Measurements from ENCODE around the gene DLG2.
"Not testable (repeated sequence)": the region's sequence is repeated elsewhere in the genome, so short reads cannot be mapped to it uniquely, and the experiment has no call there.

Gene DLG2

GRCh38 chr11:84884836-84885235 is 742.3 kb downstream of the DLG2 start:
- no peak for DNase-seq

DNA sequence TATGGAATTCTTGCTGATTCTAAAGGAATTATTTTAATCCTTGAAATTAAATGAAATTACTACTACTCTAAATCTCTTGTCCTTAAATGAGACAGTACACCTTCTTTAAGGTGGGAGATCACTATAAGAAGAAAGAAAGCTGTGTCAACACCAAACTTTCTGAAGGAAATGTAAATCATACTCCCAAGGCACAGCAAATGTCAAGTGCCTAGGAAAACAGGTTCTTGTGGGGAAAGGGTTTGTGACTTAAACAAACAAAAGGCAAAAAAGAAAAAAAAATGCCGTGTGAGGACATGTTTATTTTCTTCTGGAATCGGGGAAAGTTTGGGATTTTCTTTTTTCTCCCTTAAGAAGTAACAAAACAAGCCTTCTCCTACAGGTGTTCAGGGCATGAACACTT is 745.1 kb downstream of the DLG2 start:
- no peak for DNase-seq

DNA sequence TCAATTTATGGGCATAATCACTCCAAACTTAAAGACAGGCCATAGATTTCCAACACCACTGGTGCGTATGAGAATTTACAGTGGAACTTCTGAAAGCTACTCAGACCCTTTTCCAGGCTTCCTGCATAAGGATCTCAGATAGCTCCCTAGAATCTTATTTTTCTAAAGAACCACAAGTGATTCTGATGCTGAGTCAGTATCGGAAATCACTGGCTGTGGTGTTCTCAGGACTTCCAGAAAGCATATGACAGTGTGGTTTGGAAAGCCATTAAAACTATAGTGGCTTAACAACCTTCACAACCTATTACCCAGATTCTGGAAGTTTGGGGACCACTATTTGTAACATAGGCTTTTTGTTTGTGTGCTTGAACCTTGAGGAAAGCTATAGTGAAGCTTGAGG is 756.0 kb downstream of the DLG2 start:
- no peak for DNase-seq

- DNase-seq: no peak
Observed at GRCh38 chr11:84870486-84870885, 756.7 kb downstream of the DLG2 start.

GRCh38 chr11:84866922-84867321 is 760.2 kb downstream of the DLG2 start:
- no peak for DNase-seq

GRCh38 chr11:84865791-84866535 is 761.2 kb downstream of the DLG2 start:
- no peak for DNase-seq

GRCh38 chr11:84865257-84865656 is 761.9 kb downstream of the DLG2 start:
- no peak for DNase-seq

DNA sequence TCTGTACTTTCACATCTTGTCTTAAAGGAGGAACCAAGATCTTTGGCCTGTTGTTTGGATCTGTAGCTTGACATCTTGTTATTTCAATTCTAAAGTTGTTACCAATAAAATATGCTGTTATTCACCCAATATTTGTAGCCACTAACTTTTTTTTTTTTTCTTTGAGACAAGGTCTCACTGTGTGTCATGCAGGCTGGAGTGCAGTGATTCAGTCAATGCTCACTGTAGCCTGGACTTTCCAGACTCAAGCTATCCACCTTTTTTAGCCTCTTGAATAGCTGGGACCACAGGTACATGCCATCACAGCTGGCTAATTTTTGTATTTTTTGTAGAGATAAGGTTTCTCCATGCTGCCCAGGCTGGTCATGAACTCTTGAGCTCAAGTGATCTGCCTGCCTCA is 769.4 kb downstream of the DLG2 start:
- DNase-seq: no peak

DNA sequence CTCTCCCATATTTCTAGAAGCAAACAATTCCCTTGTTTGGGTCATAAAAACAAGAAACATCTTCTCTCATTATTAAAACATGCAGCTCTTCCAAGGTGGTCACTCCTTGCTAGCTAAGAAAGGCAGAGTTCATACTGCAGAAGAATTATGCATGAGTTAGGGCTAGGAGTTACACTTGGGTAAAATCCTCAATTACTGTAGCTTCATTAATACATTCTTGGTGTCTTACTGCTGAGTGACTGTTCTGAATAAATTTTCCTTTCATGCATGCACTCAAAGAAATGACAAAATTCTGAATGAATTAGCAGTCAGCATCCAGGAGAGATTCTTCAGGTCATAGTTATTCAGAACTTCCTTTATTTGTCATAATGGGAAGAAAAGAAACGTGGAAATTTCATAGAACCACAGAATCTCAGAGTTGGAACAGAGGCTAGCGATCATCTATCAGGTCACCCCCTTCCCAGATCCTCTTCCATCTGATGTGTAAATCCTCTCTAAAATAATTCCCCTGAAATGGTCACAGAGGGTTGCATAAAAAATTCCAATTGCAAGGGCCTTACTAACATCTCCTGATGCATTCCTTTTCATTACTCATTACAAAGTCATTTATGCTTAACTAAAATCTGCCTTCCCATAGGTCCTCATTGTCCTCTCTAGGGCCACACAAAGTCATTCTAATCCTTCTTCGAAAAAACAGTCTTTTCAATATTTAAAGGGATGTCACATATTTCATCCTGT is 771.5 kb downstream of the DLG2 start:
- DNase-seq: no peak

DNA sequence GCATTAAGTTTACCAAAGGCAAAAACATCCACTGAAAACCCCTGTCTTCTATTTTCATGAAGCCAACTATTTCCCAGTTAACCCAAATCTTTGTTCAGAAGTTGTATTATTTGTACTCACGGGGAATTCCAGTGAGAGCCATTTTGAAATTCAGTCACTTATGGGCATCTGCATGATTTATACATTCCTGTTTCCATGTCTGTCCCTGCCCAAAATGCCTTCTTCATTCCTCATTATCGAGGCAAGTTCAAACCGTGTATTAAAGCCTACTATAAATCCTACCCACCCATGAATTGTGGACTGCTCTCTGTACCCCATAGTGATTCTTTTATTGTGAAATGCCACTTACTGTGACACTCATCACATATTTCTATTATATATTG is 772.7 kb downstream of the DLG2 start:
- no peak for DNase-seq

- no peak for DNase-seq
Observed at GRCh38 chr11:84853841-84854497, 773.2 kb downstream of the DLG2 start.

DNA sequence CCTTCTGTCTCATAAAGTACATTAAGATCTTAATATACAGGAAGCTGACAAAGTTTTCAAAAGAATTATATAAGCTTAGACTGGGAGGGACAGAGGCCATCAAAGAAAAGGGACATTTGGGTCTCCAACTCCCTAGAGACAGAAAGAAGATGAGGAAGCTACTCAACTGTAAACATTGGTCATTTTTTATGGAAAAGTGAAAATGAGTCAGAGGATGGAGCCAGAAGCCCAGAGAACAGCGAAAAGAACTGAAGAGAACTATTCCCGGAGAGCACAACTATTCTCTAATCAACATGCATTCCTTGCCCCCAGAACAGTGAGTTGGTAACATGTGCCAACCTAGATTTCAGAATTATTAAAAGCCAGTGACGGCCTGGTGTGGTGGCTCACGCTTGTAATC is 779.3 kb downstream of the DLG2 start:
- DNase-seq: no peak

- not testable (repeated sequence) for DNase-seq
Observed at GRCh38 chr11:84840201-84840600, 786.9 kb downstream of the DLG2 start.

DNA sequence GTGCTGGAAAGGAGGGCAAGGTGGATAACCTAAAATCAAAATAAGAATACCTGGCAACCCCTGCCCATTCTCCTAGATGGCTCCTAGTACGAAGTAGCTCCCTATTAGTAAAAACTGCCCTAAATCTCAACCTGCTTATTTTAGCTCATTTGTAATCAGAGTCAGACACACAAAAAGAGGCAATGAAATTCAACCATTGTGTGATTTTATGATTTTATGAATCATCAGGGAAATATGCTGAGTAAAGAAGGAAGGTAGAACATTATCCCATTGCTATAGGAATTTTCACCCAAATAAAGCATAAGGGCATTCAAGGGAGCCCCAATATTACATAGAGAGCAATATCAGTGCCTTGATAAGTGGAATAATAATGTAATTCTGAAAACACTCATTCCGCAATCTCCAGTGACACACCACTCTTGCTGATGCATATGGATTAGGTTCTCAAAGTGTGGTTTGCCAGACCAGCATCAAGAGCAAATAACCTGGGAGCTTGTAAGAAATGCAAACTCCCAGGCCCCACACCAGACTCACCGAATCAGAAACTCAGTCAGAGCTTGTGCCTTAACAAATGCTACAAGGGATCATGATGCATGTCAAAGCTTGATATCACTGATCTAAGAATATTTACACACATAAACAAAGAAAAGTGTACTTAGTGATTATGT is 789.6 kb downstream of the DLG2 start:
- DNase-seq: no peak

DNA sequence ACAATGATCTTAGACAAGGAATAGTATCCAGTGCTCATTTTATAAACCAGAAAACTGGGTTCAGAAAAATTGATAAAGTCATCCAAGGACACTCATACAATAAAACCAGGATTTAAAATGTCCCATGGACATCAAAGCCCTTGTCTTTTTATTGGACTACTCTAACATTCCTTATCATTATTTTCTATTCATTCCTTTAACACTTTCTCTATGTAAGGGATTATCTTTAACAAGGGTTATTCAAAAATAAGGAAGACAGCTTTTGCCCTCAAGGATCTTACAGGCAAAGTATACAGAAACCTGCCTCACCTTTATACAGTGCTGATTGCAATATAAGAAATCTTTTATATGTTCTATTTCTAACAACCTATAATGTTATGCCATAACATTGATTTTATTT is 790.8 kb downstream of the DLG2 start:
- no peak for DNase-seq

GRCh38 chr11:84833488-84834088 is 793.6 kb downstream of the DLG2 start:
- DNase-seq: no peak

DNA sequence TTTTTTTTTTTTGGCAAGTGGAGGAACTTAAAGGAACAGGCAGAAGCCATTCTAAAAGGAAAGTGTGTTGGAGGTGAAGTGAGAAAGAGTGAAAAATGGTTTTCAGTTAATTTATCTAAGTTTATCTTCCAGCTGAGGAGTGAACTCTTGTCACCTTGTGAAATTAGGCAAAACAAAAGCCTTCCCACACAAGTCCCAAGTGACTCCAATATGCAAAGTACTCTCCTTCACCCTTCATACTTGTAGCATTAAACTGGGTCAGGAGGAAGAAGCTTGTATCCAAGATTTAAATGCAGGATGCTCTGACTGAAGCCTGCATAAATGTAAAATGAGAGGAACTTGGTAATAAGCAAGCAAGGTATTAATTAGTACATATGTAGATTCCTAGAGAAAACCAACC is 796.8 kb downstream of the DLG2 start:
- no peak for DNase-seq

GRCh38 chr11:84829162-84829561 is 798.0 kb downstream of the DLG2 start:
- no peak for DNase-seq

GRCh38 chr11:84828616-84829015 is 798.5 kb downstream of the DLG2 start:
- DNase-seq: no peak

- DNase-seq: no peak
Observed at GRCh38 chr11:84825106-84825660, 802.0 kb downstream of the DLG2 start.

GRCh38 chr11:84824624-84825023 is 802.5 kb downstream of the DLG2 start:
- DNase-seq: no peak

DNA sequence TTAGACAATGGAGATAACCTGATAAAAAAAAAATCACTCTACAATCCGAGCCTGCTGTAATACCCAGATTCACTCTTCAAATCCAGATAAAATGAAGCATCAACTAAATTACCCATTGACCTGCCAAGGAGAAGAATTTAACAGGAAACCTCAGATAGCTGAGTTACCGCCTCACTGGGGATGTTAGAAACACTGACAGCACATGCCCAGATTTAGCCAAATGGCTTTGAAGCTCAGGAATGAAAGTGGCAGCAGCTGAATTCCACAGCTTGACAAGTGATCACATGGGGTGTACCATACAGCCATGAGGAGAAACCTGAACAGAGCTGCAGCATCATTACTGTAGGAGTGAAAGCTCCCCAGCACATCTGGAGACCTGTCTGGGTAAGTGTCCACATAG is 807.6 kb downstream of the DLG2 start:
- DNase-seq: no peak

GRCh38 chr11:84819128-84819527 is 808.0 kb downstream of the DLG2 start:
- no peak for DNase-seq

Data from CD4-positive, alpha-beta T cell treated with Interleukin-21 for 1 hour (primary cell).